PC-9 (cell line): ENCODE results near the gene VSTM2L. TPM values are rescaled to one million over a fixed set of nuclear protein-coding genes. Genes with fewer than 3 reads are reported as not detected.

Experiments used
- BruUV-seq: library from RNA; stranded (reverse); fragments of 400-500 nt; replicated peaks from 2 replicates; lab custom pipeline; 2021; lab: Mats Ljungman, UMichigan
- CTCF ChIA-PET: fragments of 300-600 bp; sonication (Branson Sonifier 250); formaldehyde crosslinking; loops from one replicate; lab custom pipeline; 2022; ENCODE audit warnings: antibody characterized with exemption; lab: Charles Lee
- POLR2A ChIA-PET: fragments of 300-600 bp; sonication (Branson Sonifier 250); formaldehyde crosslinking; loops from one replicate; lab custom pipeline; 2022; ENCODE audit warnings: antibody characterized with exemption; ENCODE audit not compliant: unreplicated experiment; lab: Charles Lee
- DNase-seq, 2 experiments: peaks; one replicate each; pipeline versions ENCODE4 v3.0.0 to v3.0.0-alpha.2; 2015 to 2022; ENCODE audit warnings: mixed read lengths in 1 of 2
- H2AFZ ChIP-seq: fragments of 200-600 bp; sonication (generic); 2 replicates; pipeline ENCODE4 v1.8.1; 2017; ENCODE audit warnings: antibody characterized with exemption
- H3F3A ChIP-seq: fragments of 200-600 bp; sonication (generic); 2 replicates; pipeline ENCODE4 v1.8.1; 2017; ENCODE audit warnings: antibody characterized with exemption, mild to moderate bottlenecking, low read depth; ENCODE audit not compliant: insufficient read depth
- H3K27ac ChIP-seq: fragments of 200-600 bp; sonication (generic); 2 replicates; pipeline ENCODE4 v1.6.1; 2016; ENCODE audit warnings: mixed run types
- H3K27me3 ChIP-seq: fragments of 200-600 bp; sonication (generic); 2 replicates; pipeline ENCODE4 v1.6.1; 2016; ENCODE audit warnings: low read depth, mixed run types; ENCODE audit not compliant: insufficient read depth
- H3K36me3 ChIP-seq: fragments of 200-600 bp; sonication (generic); 2 replicates; pipeline ENCODE4 v1.6.1; 2016; ENCODE audit warnings: low read depth, mixed run types
- H3K4me1 ChIP-seq: fragments of 200-600 bp; sonication (generic); replicated peaks from 2 replicates; pipeline ENCODE4 v1.6.1; 2016; ENCODE audit warnings: mixed run types; ENCODE audit not compliant: insufficient read depth
- H3K4me2 ChIP-seq: fragments of 200-600 bp; sonication (generic); 2 replicates; pipeline ENCODE4 v1.6.1; 2017; ENCODE audit warnings: mixed run types
- H3K4me3 ChIP-seq: fragments of 200-600 bp; sonication (generic); 2 replicates; pipeline ENCODE4 v1.6.1; 2016; ENCODE audit warnings: mixed run types
- H3K79me2 ChIP-seq: fragments of 200-600 bp; sonication (generic); 2 replicates; pipeline ENCODE4 v1.6.1; 2017; ENCODE audit warnings: low read depth, mixed run types
- H3K9me2 ChIP-seq: fragments of 200-600 bp; sonication (generic); 2 replicates; pipeline ENCODE4 v1.8.1; 2017; ENCODE audit warnings: mild to moderate bottlenecking; ENCODE audit not compliant: insufficient read depth
- H3K9me3 ChIP-seq: fragments of 200-600 bp; sonication (generic); 2 replicates; pipeline ENCODE4 v1.8.1; 2016; ENCODE audit warnings: low read depth; ENCODE audit not compliant: insufficient read depth
- H4K20me1 ChIP-seq: fragments of 200-600 bp; sonication (generic); 2 replicates; pipeline ENCODE4 v1.8.1; 2017; ENCODE audit not compliant: insufficient read depth
- CTCF ChIP-seq: fragments of 200-600 bp; sonication (generic); conservative IDR thresholded peaks from 2 replicates; pipeline ENCODE4 v1.6.1; 2017; ENCODE audit warnings: mixed run types, antibody characterized with exemption, mild to moderate bottlenecking, moderate library complexity
- EZH2 ChIP-seq: fragments of 200-600 bp; sonication (generic); IDR thresholded peaks from 2 replicates; pipeline ENCODE4 v1.8.0; 2017; ENCODE audit warnings: antibody characterized with exemption, low read depth
- intact Hi-C: fragments of 100-400 bp; cut with micrococcal nuclease; formaldehyde crosslinking; loops from one replicate; pipeline ENCODE4 v1.10.0; 2022; ENCODE audit not compliant: unreplicated experiment
- total RNA-seq: library from RNA; stranded (reverse); gene quantifications from 2 replicates; pipeline ENCODE4 v1.2.3, GENCODE V29; 2021

Gene VSTM2L
- total RNA-seq, 1 experiment from 2014 or later: 1.4 TPM

GRCh38 chr20:37944456-37944981 lies 41.6 kb downstream of the VSTM2L start:
- no peaks in the 10 kb centered on the region for H3K4me1 ChIP-seq
- POLR2A ChIA-PET: no interaction called here
- H3F3A ChIP-seq: no peaks in the 10 kb centered on the region
- no peak overlapping the region for H2AFZ ChIP-seq
- CTCF ChIA-PET: interaction anchor here (0.6 kb wide), 1 partner anchor 43 kb away, joined by 3 read pairs; no protein-coding TSS in a partner anchor
- no peak overlapping the region for H3K4me3 ChIP-seq
- DNase-seq: no peak
- no peaks in the 10 kb centered on the region for H3K36me3 ChIP-seq
- H4K20me1 ChIP-seq: no peaks in the 10 kb centered on the region
- no peaks in the 10 kb centered on the region for H3K79me2 ChIP-seq
- TF ChIP-seq CTCF: no peak
- no peak for TF ChIP-seq EZH2
- H3K27me3 ChIP-seq: peaks cover 44% of the 10 kb centered on the region
- intact Hi-C loops: no loop called here
- no peaks in the 10 kb centered on the region for H3K9me3 ChIP-seq
- no TSS peak for BruUV-seq
- no peaks in the 10 kb centered on the region for H3K9me2 ChIP-seq
- no peak overlapping the region for H3K27ac ChIP-seq
- H3K4me2 ChIP-seq: no peak overlapping the region

GRCh38 chr20:37945091-37945547 lies 42.2 kb downstream of the VSTM2L start:
- H3K27ac ChIP-seq: no peak overlapping the region
- no peak overlapping the region for H2AFZ ChIP-seq
- no peak overlapping the region for H3K4me2 ChIP-seq
- BruUV-seq: no TSS peak
- no peaks in the 10 kb centered on the region for H3K36me3 ChIP-seq
- TF ChIP-seq CTCF: no peak
- no peaks in the 10 kb centered on the region for H3K9me3 ChIP-seq
- intact Hi-C loops: no loop called here
- POLR2A ChIA-PET: no interaction called here
- H3K9me2 ChIP-seq: no peaks in the 10 kb centered on the region
- no peaks in the 10 kb centered on the region for H3K79me2 ChIP-seq
- DNase-seq: no peak
- H3F3A ChIP-seq: no peaks in the 10 kb centered on the region
- CTCF ChIA-PET: no interaction called here
- peaks cover 50% of the 10 kb centered on the region for H3K27me3 ChIP-seq
- no peaks in the 10 kb centered on the region for H4K20me1 ChIP-seq
- H3K4me3 ChIP-seq: no peak overlapping the region
- no peaks in the 10 kb centered on the region for H3K4me1 ChIP-seq

- H3K4me2 ChIP-seq: no peak overlapping the region
- no peak for TF ChIP-seq EZH2
- no peak for TF ChIP-seq CTCF
- no peak for DNase-seq
- no peaks in the 10 kb centered on the region for H3K9me3 ChIP-seq
- no peaks in the 10 kb centered on the region for H3K4me1 ChIP-seq
- H3K27me3 ChIP-seq: peaks cover 50% of the 10 kb centered on the region
- no peak overlapping the region for H2AFZ ChIP-seq
- ChIA-PET CTCF (no interaction called here), POLR2A (no interaction called here)
- H3K9me2 ChIP-seq: no peaks in the 10 kb centered on the region
- no peaks in the 10 kb centered on the region for H4K20me1 ChIP-seq
- BruUV-seq: no TSS peak
- H3K36me3 ChIP-seq: no peaks in the 10 kb centered on the region
- no peaks in the 10 kb centered on the region for H3K79me2 ChIP-seq
- H3F3A ChIP-seq: no peaks in the 10 kb centered on the region
- no peak overlapping the region for H3K4me3 ChIP-seq
- H3K27ac ChIP-seq: no peak overlapping the region
- intact Hi-C loops: no loop called here
Measured at GRCh38 chr20:37946946-37947345, 44.0 kb downstream of the VSTM2L start.
